HUES48 (cell line): ENCODE measurements around the gene GNAI1.

Source experiments
- H3K27ac ChIP-seq: one replicate; pipeline ENCODE4 v1.7.0; 2013; ENCODE audit warnings: low read depth, low read length, inconsistent platforms
- H3K27me3 ChIP-seq: 2 replicates; pipeline ENCODE4 v1.6.1; 2013; ENCODE audit warnings: mild to moderate bottlenecking, low read length; ENCODE audit not compliant: control insufficient read depth, insufficient read depth
- H3K36me3 ChIP-seq: 2 replicates; pipeline ENCODE4 v1.6.1; 2013; ENCODE audit warnings: low read length; ENCODE audit not compliant: control insufficient read depth, insufficient read depth
- H3K4me1 ChIP-seq: 2 replicates; pipeline ENCODE4 v1.6.1; 2013; ENCODE audit warnings: mild to moderate bottlenecking, low read length; ENCODE audit not compliant: control insufficient read depth, insufficient read depth
- H3K4me3 ChIP-seq: 2 replicates; pipeline ENCODE4 v1.5.1; 2013; ENCODE audit warnings: mild to moderate bottlenecking, low read depth, low read length
- H3K9ac ChIP-seq: 2 replicates; pipeline ENCODE4 v1.6.1; 2013; ENCODE audit warnings: mild to moderate bottlenecking, low read depth, low read length, moderate library complexity
- H3K9me3 ChIP-seq: 2 replicates; pipeline ENCODE4 v1.6.1; 2013; ENCODE audit warnings: low read length; ENCODE audit not compliant: control insufficient read depth, insufficient read depth

The GNAI1 gene

DNA sequence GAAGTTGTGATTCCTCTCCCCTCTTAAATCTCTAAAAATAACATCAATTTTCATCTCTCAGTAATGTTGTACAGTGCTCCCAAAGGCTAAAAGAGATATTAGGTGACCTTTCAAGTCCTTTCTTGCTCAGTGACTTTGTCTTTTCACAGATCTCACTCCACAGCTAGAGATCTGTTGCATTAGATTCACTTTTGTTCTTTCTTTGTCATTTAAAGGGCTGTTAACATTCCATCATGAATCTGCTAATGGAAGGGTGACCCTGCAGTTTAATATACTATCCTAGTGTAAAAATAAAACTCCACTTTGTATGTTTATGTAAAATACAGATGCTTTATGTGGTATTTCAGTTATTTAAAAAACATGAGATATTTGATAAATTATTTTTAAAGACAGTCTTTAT is 30.5 kb downstream of the GNAI1 start:
- Histone ChIP-seq H3K27me3 (no peaks in the 10 kb centered on the region), H3K27ac (peak overlapping the region; percentile 55), H3K9ac (peak overlapping the region; percentile 25; the same call in 1 of the 2 replicates), H3K4me1 (peaks cover 22% of the 10 kb centered on the region), H3K36me3 (no peaks in the 10 kb centered on the region), H3K9me3 (no peaks in the 10 kb centered on the region), H3K4me3 (peak overlapping the region; percentile 49)

DNA sequence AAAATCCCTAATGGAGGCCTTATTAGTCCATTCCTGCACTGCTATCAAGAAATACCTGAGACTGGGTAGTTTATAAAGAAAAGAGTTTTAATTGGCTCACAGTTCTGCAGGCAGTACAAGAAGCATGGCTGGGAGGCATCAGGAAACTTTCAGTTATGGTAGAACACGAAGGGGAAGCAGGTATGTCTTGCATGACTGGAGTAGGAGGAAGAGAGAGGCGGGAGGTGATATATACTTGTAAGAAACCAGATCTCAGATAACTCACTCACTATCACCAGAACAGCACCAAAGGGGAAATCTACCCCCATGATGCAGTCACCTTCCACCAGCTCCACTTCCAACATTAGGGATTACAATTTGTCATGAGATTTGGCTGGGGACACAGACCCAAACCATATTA is 35.8 kb downstream of the GNAI1 start:
- no peak overlapping the region for H3K9ac ChIP-seq
- H3K9me3 ChIP-seq: no peaks in the 10 kb centered on the region
- no peaks in the 10 kb centered on the region for H3K27me3 ChIP-seq
- H3K4me3 ChIP-seq: no peak overlapping the region
- peaks cover 39% of the 10 kb centered on the region for H3K4me1 ChIP-seq
- no peaks in the 10 kb centered on the region for H3K36me3 ChIP-seq
- H3K27ac ChIP-seq: no peak overlapping the region

DNA sequence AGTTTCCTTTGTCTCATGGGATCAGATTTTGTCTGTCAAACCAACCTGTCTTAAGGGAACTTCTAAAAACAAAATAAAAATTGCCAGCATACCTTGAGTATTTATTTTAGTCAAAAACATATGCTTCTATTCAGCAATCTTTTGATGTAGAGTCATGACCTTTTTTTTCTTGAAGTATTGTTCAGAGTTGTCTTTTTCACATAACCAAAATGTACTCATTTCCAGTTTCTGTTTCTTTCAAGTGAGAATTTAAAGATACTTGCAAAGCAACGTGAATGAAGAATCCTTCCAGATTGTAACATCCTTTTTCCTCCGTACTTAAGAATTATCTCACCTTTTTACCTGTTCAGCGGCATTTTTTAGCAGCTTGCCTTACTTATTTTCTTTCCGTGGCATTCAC is 37.8 kb downstream of the GNAI1 start:
- Histone ChIP-seq H3K9me3 (no peaks in the 10 kb centered on the region), H3K4me1 (peaks cover 28% of the 10 kb centered on the region), H3K9ac (no peak overlapping the region), H3K27me3 (no peaks in the 10 kb centered on the region), H3K4me3 (no peak overlapping the region), H3K36me3 (no peaks in the 10 kb centered on the region), H3K27ac (no peak overlapping the region)

DNA sequence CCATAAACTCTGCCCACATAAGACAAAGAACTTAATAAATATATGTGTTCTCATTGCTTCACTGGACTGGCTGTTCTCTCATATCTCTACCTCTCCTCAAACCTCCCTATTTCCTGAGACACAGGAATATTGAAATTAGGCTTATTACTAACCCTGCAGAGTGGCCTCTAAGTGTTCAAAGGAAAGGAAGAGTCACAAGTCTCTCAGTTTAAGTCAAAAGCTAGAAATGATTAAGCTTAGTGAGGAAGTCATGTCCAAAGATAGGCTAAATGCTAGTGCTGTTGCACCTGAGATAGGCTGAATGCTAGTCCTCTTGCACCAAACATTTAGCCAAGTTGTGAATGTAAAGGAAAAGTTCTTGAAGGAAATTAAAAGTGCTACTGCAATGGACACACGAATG is 41.1 kb downstream of the GNAI1 start:
- H3K27me3 ChIP-seq: no peaks in the 10 kb centered on the region
- no peaks in the 10 kb centered on the region for H3K36me3 ChIP-seq
- peaks cover 33% of the 10 kb centered on the region for H3K4me1 ChIP-seq
- no peak overlapping the region for H3K9ac ChIP-seq
- H3K4me3 ChIP-seq: no peak overlapping the region
- no peaks in the 10 kb centered on the region for H3K9me3 ChIP-seq
- no peak overlapping the region for H3K27ac ChIP-seq

DNA sequence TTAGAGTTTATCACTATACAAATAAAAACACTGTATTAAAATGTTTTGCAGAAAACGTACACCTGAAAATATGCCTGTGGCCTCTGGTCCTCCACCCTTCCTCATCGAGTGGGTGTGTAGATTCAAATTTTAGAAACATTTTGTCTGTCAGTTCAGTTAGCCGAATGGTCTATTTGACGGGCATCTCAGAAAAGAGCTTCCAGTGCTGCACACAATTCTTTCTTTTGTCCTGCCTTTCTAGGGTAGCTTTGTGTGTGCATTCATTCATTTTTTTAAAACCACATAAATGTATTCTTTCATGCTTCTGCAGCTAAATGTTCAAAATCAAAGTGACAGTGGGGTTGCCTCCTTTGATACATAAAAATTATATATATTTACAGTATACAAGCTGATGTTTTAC is 46.8 kb downstream of the GNAI1 start:
- Histone ChIP-seq H3K4me3 (no peak overlapping the region), H3K27ac (no peak overlapping the region), H3K9ac (no peak overlapping the region), H3K27me3 (no peaks in the 10 kb centered on the region), H3K4me1 (peaks cover 47% of the 10 kb centered on the region), H3K36me3 (no peaks in the 10 kb centered on the region), H3K9me3 (no peaks in the 10 kb centered on the region)

DNA sequence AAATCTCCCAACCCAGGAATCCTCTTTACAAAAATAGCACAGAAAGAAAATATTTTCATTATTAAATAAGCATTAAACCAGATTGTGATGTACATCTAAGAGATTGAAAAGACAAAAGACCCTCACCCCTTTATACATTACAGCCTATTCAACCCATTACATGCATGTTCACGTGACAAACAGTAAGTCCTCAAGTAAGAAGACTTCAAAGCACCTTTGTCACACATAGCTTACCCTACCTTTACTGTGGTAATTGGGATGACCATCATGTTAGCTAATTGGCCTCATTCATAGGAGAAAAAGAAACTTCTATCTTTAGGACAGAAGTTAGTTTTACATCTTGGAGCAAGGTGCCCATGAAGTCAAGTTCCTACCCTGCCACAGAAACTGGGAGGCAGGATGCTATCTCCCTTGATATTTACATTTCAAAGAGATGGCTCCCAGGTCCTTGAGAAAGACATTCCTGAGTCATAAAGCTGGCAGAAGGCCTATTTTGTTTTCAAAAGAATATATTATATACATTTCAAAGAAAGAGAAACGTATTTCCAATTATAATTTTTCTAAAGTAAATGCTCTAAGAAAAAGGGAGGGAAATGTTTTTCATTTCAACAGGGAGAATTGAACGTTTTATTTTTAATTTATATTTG is 48.1 kb downstream of the GNAI1 start:
- Histone ChIP-seq H3K4me3 (peak overlapping the region; percentile 31), H3K4me1 (peaks cover 61% of the 10 kb centered on the region), H3K36me3 (no peaks in the 10 kb centered on the region), H3K9me3 (no peaks in the 10 kb centered on the region), H3K27me3 (no peaks in the 10 kb centered on the region), H3K9ac (no peak overlapping the region), H3K27ac (peak overlapping the region; percentile 68)

DNA sequence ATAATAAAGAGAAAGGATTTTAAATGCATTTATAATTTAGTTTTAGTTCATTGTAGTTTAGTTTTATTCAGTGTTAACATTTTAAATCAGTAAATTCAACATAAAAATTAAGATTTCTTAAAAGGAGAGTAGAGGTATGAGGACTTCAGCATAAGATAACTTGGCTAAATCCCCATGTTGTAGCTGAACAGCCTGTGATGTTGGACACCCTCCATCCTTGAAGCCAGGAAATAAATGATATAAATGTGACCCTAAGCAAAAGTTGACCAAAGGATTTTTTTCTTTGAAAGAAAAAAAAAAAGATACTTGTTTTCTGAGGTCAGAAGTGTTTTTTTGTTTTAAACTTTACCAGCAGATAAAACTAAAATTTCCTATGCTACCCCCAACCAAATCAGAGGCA is 48.7 kb downstream of the GNAI1 start:
- peaks cover 67% of the 10 kb centered on the region for H3K4me1 ChIP-seq
- H3K27me3 ChIP-seq: no peaks in the 10 kb centered on the region
- peak overlapping the region; percentile 66 for H3K27ac ChIP-seq
- H3K9ac ChIP-seq: no peak overlapping the region
- no peak overlapping the region for H3K4me3 ChIP-seq
- H3K36me3 ChIP-seq: no peaks in the 10 kb centered on the region
- H3K9me3 ChIP-seq: no peaks in the 10 kb centered on the region

DNA sequence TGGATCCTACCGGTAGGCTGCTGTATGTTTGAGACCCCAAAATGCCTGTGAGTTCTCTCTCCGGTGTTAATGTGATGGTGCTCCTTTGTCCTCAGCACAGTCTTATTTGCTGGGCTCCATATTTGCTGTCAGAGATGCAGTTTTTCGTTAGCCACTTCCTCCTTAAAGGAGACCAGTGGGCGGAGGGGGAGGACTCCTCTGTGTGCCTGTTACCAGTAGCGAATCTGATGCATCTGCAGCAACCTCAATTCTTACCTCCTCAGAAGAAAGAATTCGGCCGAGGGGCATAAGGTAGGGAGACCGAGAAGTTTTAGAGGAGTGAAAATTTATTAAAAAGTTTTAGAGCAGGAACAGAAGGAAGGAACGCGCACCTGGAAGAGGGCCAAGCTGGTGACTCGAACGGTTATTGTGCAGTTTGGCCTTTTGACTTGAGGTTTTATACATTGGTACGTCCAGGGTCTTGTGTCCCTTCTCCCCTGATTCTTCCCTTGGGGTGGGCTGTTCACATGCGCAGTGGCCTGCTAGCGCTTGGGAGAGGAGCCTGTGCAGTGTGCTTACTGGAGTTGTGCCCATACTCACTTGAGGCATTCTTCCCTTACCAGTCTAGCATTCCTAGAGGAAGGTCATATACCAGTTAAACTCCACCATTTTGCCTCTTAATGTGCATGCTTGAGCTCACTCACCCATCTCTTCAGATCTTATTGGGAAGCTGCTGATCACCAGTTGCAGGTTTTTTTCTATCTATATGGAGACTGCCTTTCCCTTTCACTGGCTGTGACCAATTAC is 49.5 kb downstream of the GNAI1 start:
- Histone ChIP-seq H3K9me3 (no peaks in the 10 kb centered on the region), H3K4me1 (peaks cover 66% of the 10 kb centered on the region), H3K27ac (peak overlapping the region; percentile 66), H3K27me3 (no peaks in the 10 kb centered on the region), H3K9ac (no peak overlapping the region), H3K36me3 (no peaks in the 10 kb centered on the region), H3K4me3 (no peak overlapping the region)

DNA sequence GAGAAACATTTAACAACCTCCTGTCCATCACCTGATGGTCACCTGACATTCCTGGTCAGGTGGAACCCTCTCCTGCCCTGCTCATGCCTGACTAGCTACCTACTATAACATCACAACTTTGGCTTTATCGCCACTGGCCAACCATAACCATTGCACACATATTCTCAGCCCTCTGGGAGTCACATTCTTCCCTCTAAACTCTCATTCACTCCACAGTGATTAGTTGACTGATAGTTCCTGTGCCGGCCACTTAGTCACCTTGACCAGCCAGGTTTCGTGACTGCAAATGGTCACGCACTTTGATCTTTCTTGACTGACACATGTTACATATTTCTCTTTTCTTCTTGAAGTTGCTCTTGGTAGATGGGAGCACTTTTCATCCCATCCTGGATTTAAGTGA is 50.1 kb downstream of the GNAI1 start:
- Histone ChIP-seq H3K27ac (no peak overlapping the region), H3K27me3 (no peaks in the 10 kb centered on the region), H3K4me1 (peaks cover 63% of the 10 kb centered on the region), H3K36me3 (no peaks in the 10 kb centered on the region), H3K9ac (no peak overlapping the region), H3K4me3 (no peak overlapping the region), H3K9me3 (no peaks in the 10 kb centered on the region)

DNA sequence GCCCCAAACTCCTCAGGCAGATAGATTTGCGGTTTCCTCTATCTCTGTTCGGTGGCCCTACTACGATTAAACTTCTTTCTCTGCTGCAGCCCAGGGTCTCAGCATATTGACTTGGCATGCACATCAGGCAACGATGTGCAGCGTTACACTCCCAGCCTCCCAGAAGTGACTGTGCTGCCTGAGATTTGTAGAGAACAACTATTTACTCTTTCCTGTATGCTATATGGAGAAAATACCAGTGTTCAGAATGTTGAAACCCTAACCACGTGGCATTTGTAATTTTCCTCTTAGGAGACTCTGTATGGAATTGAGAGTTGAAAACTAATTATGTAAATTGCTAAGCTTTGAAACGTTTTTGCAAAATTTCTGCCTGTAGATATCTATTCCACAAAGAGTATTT is 50.9 kb downstream of the GNAI1 start:
- H3K27ac ChIP-seq: no peak overlapping the region
- H3K27me3 ChIP-seq: no peaks in the 10 kb centered on the region
- no peaks in the 10 kb centered on the region for H3K36me3 ChIP-seq
- H3K9me3 ChIP-seq: no peaks in the 10 kb centered on the region
- H3K4me3 ChIP-seq: no peak overlapping the region
- H3K9ac ChIP-seq: no peak overlapping the region
- H3K4me1 ChIP-seq: peaks cover 63% of the 10 kb centered on the region

DNA sequence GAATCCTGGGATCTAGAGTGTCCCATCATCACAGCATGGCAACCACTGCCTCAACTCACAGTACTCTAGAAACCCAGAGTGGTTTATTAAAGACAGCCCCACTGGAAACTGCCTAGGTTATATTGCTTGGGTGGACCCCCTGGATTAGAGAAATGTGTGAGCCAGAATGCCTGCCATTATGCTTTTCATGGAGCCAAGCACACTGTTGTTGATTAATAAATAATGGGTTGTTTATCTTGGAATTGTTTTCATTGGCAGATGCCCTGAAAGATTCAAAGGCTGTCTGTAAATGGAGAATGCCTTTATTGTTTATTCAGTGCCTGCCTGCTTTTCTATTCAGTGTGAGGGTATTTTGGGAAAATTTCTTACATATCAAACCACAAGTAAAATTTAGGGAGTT is 52.1 kb downstream of the GNAI1 start:
- Histone ChIP-seq H3K4me1 (peaks cover 62% of the 10 kb centered on the region), H3K9me3 (no peaks in the 10 kb centered on the region), H3K27me3 (no peaks in the 10 kb centered on the region), H3K4me3 (no peak overlapping the region), H3K36me3 (no peaks in the 10 kb centered on the region), H3K27ac (no peak overlapping the region), H3K9ac (no peak overlapping the region)
